IPS-11a (cell line): ENCODE data around the gene GCNT2.
"Not testable (repeated sequence)": the region's sequence is repeated elsewhere in the genome, so short reads cannot be mapped to it uniquely, and the experiment has no call there.

Experiments used
- H3K4me3 ChIP-seq: one replicate; pipeline ENCODE4 v1.5.1; 2013; ENCODE audit warnings: low read depth, low read length, control low read depth

GCNT2 gene

DNA sequence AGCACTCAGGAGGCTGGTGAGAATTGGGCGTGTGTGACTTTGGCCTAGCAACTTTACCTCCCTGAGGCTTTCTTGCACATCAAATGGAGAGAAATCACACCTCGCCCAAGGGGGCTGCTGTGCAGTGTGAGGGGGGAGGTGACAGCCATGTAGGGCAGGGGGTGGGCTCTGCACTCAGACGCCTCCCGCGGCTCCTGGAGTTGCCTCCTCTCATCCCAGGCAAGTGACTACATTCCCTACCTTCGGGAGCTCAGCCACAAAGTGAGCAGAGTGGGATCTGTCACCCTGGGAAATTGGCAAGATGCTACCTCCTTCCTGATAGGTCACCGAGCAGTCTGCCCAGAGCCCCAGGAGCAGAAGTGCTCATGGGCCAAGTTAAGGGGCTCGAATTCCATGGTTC, 56.0 kb downstream of the GCNT2 start:
- H3K4me3 ChIP-seq: no peak overlapping the region

DNA sequence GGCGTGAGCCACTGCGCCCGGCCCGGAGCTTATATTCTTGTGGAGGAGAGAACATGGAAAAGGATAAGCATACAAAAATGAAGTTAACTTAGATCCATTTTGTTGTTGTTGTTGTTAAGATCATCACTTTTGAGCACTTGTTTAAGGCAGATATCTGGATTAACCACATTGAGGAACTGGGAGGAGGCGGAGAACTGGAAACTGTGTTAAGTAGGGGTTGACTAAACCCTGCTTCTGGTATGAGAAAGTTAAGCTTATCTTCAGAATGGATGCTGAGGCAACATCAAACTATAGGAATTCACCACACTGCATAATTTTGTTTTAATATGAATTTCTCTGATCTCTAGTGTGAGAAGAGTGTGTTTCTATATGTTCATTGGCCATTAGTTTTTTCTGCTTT, 57.6 kb downstream of the GCNT2 start:
- H3K4me3 ChIP-seq: no peak overlapping the region

DNA sequence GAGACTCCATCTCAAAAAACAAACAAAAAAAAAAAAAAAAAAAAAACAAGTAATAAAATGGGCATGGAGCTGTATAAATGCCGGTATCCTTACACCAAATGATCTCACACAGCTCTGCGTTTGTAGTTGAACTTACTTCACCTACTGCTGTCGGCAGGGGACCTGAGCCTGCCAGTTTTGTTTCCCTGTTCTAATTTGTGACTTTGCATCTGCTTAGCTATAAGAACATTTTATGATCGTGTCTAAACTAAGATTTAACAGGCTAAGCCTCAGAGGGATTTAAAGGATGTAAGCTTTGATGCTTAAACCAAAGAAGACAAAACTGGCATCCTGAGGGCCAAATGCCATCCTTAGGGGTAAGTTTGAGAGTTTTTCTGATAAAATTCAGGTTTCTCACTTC, 58.7 kb downstream of the GCNT2 start:
- H3K4me3 ChIP-seq: no peak overlapping the region

DNA sequence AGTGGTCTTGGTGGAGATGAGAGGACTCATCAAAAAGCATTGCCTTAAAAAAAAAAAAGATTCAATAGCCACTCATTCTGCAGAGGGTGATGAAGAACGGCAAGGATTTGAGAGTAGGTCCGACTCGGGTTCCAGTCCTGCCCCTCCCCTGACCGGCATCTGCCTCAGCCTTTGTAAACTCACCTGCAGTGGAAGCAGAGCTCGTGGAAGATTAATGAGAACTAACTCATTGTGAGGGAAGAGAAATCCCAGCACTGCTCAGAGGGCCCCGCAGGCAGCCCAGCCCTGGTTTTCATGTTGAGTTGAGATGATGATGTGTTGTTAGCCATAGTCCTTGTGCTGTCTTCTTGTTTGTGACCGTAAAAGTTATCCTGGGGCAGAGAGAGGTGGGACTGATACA, 59.4 kb downstream of the GCNT2 start:
- no peak overlapping the region for H3K4me3 ChIP-seq

DNA sequence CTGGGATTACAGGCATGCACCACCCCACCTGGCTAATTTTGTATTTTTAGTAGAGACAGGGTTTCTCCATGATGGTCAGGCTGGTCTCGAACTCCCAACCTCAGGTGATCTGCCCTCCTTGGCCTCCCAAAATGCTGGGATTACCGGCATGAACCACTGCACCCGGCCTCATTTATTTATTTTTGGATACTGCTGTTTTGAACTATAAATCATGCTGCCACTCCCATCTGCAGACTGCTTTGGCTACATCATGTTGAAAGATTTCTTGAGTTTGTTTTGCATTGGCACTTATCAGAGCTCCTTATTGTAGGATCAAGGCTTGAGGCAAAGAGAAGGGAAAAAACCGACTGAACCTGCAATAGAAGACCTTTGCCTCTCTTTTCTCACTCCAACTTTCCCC, 60.3 kb downstream of the GCNT2 start:
- not testable (repeated sequence) for H3K4me3 ChIP-seq

DNA sequence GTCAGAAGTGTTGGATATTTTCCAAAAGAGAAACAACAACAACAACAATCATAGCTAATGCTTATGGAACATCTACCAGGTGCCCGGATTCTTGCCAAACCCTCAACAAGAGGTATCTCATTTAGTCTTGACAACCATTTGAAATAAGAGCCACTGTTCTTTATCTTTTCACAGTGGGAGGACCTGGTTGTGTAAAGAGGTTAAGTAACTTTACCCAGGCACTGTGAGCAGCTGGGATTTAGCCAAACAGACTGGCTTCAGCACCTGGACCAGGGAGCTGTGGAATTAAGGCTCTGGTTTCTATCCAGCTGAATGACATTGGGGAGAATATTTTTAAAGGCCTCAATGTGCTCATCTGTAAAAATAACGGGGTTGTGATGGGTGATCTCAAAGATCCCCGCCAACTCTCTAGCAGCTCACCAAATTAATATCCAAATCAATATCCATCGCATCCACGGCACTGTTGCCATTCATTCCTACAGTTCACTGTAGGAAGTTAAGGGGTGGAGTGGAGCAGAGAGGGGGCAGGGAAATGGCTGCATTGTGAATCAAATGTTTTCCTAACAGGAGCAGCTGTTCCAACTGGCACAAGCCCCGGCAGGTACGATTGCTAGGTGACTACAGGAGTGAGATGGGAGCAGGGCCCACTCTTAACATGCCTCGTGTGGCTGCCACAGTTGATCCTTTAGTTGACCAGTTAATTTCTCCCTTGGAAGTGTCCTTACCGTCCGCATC, 61.8 kb downstream of the GCNT2 start:
- no peak overlapping the region for H3K4me3 ChIP-seq

DNA sequence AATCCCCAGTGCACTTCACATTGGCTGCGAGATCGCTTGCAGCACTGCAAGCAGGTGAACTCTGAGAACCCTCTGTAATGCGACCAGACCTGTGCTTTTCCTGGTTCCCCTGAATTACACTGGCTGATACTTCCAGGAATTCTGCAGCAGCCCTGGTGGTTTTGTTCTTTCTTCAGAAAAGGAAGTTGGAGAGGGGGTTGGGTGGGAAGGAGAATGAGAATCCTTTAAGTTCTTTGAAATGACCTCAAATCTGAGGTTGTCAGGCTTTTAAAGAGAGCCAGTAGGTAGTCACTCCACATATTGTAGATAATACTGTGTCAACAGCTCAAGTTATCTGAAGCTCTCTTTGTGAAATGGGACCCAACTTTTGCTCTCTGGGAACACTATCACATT, 62.4 kb downstream of the GCNT2 start:
- H3K4me3 ChIP-seq: no peak overlapping the region

DNA sequence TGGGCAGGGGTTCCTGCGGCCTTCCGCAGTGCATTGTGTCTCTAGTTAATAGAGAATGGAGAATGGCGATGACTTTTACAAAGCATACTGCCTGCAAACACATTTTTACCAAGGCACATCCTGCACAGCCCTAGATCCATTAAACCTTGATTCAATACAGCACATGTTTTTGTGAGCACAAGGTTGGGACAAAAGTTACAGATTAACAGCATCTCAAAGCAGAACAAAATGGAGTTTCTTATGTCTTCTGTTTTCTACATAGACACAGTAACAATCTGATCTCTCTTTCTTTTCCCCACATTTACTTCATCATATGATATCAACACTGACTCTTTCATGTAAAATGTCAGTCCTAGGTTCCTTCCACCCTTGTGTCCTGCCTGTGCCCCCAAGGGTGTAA, 63.5 kb downstream of the GCNT2 start:
- H3K4me3 ChIP-seq: no peak overlapping the region

DNA sequence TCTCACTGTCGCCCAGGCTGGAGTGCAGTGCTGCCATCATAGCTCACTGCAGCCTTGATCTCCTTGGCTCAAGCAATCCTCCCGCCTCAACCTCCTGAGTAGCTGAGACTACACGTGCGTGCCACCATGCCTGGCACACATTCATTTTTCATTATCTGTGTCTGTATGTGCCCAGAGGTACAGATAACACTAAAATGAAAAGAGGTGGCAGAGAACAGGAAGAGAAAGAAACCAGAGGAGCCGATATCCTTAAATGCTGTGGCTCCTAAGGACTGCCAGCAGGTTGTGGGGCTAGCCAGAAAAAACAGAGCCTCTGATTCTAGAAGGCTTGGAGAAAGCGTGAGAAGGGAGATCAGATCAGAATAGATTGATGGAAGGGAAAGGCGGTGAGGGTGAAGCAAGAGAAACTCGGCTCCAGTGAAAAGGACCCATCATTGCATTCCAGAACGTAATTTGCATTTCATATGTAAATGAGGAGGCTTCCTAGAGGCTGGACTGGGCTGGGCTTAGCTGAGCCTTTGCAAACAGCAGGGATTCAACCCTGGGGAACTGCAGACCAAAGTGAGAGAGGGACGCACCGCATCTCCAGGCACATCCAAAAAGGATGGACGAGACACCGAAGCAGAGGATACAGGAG, 64.2 kb downstream of the GCNT2 start:
- peak overlapping the region; percentile 63 for H3K4me3 ChIP-seq

DNA sequence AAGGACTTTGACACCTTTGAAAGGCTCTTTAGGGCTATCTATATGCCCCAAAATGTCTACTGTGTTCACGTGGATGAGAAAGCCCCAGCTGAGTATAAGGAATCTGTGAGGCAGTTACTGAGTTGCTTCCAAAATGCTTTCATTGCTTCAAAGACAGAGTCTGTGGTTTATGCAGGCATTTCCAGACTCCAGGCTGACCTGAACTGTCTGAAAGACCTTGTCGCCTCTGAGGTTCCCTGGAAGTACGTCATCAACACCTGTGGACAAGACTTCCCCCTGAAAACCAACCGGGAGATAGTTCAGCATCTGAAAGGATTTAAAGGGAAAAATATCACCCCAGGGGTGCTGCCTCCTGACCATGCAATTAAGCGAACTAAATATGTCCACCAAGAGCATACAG, 65.2 kb downstream of the GCNT2 start:
- H3K4me3 ChIP-seq: peak overlapping the region; percentile 63

DNA sequence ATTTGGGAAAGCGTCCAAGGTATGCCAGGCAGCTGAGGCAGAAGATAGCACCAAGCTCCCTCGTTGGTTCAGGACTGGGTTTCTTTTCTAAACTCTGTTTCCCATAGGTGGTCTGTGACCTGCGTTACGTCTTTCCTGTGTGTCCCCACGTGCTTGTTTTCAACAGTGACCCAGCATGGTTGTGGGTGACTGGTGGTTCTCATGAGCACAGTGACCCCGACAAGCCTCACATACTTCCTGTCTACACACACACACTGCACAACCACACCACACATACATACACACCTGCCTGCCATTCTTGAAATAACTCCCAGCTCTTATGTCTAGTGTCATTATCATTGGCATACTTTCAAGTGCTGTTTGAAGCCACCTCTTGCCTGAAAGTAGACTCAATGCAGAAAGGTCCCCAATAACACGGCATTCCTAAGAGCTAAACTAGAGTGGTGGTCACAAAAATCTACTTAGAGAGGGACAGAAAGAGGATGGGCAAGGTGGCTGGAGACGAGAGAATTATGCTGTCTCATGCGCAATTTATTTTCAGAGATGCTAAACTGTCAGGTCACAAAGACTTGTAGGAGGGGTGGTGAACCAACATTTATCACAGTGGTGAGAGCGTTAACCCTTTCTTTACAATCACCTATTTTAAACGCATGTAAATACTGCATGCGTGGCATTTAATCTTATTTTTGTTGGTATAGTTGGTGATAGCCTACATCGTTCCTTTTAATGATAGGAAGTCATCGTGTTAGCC, 66.7 kb downstream of the GCNT2 start:
- H3K4me3 ChIP-seq: peak overlapping the region; percentile 63

DNA sequence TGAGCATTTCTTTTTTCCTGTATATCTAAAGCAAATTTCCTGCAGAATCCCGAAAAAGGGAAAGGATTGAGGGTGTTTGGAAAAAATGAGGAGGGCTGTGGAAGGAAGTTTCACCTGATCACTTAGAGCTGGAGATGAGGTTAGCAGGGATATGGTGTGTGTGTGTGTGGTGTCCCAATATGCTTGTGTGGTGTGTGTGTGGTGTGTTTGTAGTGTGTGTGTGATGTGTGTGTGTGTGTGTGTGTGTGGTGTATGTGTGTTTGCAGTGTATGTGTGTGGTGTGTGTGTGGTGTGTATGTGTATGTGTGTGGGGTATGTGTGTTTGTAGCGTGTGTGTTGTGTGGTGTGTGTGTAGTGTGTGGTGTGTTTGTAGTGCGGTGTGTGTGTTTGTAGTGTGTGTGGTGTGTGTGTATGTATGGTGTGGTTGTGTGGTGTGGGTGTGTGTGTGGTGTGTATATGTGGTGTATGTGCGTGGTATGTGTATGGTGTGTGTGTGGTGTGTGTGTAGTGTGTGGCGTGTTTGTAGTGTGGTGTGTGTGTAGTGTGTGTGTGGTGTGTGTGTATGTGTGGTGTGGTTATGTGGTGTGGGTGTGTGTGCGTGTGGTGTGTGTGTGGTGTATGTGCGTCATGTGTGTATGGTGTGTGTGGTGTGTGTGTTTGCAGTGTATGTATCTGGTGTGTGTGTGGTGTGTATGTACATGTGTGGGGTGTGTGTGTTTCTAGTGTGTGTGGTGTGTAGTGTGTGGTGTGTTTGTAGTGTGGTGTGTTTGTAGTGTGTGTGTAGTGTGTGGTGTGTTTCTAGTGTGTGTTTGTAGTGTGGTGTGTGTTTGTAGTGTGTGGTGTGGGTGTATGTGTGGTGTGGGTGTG, 67.6 kb downstream of the GCNT2 start:
- peak overlapping the region; percentile 63 for H3K4me3 ChIP-seq

DNA sequence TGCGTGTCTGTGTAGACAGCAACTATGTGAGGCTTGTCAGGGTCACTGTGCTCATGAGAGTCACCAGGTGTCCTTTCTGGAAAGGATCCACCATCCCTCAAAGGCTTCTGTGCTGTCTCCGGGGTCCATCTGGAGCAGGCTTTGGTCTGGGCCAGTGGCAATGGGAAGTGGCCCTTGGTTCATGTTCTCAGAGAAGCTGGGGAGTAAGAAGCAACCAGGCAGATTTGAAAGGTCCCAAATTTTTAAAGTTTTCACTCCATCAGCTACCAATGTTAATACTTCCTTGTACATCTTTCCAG, 68.2 kb downstream of the GCNT2 start:
- H3K4me3 ChIP-seq: no peak overlapping the region

DNA sequence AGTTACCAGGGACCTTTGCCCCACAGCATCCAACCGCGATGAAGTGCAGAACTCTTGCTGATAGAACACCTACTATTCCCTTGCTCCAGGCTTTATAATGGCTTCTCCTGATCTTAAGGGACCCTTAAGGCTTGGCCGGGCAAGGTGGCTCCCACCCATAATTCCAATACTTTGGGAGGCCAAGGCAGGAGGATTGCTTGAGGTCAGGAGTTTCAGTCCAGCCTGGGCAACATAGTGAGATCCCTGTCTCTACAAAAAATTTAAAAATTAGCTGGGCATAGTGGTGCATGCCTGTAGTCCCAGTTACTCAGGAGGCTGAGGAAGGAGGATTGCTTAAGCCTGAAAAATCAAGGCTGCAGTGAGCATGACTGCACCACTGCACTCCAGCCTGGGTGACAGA, 68.8 kb downstream of the GCNT2 start:
- H3K4me3 ChIP-seq: no peak overlapping the region

DNA sequence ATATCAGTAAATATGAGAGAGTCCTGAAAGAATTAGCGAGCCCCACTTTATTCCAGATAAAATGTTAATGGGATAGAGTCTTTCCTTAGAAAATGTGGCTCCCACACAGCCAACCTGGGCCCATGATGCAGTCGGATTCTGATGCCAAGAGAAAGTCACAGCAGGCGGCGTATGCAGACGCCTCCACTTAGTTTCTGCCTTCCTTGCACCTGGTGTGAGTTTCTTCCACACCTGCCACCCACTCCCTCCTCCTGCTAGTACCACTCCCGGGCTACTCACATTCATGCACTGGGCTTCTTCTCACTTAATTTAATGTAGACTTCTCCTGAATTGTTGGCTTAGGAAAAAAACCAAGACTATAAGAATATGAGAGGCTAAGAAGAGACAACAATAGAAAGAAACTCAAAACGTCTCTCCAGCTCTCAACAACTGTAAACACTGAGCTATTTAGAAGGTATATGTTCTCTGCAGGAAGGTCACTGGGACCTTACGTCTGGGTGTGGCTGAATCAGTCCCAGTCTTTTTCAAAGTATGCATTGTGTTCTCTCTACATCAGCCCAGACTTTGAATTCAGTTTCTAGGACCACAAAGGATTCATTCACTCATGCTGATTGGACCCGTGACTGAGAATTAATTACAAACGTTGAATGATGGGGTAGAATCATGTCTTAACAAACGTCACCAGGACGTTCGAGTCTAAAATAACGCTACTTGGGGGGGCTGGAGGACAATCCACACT, 70.4 kb downstream of the GCNT2 start:
- no peak overlapping the region for H3K4me3 ChIP-seq

DNA sequence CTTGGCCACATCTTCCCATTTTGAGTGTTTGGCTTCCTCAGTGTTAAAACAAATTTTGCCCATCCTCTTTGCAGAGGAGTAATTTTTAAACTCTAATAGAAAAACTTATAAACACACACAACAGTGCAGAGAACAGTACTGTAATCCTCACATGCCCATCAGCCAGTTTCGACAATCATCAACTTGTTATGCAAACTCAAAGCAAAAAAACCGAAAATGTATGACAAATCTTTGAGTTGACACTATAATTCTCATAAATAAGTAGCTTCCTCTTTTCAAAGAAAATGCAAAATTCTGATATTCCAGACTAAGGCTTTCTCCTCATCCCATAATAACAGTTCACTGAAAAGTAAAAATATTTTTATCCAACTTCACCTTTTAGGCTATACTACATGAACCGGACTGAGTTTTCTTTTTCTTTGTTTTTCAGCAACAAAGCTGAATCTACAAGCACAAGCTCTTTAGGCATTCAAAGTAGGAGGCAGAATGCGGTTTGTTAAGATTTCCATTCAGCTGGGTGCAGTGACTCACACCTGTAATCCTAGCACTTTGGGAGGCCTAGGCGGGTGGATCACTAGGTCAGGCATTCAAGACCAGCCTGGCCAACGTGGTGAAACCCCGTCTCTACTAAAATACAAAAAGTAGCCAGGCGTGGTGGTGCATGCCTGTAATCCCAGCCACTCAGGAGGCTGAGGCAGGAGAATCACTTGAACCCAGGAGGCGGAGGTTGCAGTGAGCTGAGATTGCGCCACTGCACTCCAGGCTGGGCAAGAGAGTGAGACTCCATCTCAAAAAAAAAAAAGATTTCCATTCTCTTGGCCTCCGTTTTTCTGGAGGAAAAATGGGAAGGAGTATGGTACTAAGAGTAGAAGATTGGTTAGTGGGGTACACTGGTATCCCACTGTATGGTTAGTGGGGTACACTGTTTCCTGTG, 74.8 kb downstream of the GCNT2 start:
- H3K4me3 ChIP-seq: no peak overlapping the region

DNA sequence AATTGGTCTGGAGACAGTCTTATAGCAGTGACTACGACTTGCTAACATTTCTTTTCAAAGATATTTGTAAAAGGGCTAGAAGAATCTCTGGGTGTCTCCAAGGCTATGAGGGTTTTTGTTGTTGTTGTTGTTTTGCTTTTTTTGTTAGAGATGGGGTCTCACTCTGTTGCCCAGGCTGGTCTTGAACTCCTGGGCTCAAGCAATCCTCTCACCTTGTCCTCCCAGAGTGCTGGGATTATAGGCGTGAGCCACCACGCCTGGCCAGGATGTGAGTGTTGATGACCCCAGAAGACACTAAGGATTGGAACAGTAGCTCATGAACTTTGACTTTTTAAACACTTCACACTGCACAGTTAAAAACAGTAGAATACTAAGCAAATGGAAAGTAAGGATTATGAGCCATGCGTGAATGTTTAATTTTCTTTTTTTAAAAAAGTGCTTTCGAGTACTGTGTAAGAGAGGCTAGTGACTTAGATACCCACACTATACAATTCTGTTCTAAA, 76.4 kb downstream of the GCNT2 start:
- H3K4me3 ChIP-seq: no peak overlapping the region

DNA sequence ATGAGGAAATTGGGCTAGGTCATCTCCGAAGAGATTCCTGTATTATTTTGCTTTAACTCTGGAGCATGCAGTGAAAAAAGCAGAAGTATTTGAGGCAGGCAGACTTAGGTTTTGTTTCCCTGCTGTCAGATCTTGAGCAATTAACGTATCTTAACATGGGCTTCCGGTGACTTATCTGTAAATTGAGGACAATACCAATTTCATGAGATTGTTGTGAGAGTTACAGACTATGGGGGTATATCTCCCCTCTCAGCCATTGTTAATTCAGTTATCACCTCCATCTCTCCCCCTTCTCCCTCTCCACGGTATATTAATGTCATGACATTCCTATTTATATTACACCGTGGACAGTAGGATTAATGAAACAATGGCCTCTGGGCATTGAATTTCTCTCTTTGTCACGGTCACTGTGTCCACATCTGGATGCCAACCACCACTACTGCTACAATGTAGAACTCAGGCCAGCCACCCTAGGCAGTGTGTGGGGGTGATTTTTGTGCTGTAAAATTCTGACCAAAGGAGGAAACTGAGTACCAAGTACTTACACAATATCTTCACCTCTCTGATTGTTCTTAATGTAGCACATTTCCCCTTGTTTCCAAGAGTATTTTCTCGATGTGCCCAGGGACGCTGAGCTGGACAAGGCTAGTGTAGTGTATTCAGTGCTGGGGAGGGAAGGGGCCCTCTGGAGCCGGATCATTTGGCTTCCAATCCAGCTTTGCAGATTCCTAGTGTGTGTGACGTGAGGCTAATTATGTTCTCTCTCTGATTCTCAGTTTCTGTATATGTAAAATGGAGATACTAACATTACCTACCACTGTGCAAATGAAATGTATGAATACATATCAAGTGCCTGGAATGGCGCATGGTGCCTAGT, 77.2 kb downstream of the GCNT2 start:
- no peak overlapping the region for H3K4me3 ChIP-seq

DNA sequence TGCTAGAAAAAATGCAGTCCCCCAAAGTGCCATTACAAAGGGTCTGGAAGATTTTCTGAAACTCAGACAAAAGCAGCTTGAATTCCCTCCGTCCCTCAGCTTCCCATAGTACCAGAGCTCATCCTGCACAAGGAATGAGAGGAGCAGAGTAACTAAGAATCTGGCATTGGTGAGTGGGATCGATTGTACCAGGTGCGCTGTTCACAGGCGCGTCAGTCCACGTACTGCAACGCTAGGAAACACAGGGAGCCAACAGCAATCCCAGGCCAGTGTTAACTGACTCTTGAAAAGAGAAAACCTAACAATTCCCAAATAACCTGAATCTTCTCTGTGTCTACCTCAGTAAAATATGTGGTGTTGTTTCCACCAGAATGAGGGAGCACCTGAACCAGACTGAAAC, 77.9 kb downstream of the GCNT2 start:
- H3K4me3 ChIP-seq: no peak overlapping the region
